AG09309 (cell line): ENCODE measurements around the gene MEAK7.

Source experiments
- DNase-seq: peaks from one replicate; pipeline ENCODE4 v3.0.0-alpha.2; 2010; ENCODE audit warnings: low read depth
- H3K4me3 ChIP-seq: 2 replicates; pipeline ENCODE4 v1.5.1; 2011; ENCODE audit warnings: mild to moderate bottlenecking, low read depth, low read length, moderate library complexity; ENCODE audit not compliant: control insufficient read depth
- CTCF ChIP-seq: IDR thresholded peaks from 2 replicates; pipeline ENCODE4 v1.5.1; 2011; ENCODE audit warnings: mild to moderate bottlenecking, low read depth, low read length, inconsistent platforms; ENCODE audit not compliant: insufficient read depth, control insufficient read depth; ENCODE audit errors: missing control alignments

The MEAK7 gene

DNA sequence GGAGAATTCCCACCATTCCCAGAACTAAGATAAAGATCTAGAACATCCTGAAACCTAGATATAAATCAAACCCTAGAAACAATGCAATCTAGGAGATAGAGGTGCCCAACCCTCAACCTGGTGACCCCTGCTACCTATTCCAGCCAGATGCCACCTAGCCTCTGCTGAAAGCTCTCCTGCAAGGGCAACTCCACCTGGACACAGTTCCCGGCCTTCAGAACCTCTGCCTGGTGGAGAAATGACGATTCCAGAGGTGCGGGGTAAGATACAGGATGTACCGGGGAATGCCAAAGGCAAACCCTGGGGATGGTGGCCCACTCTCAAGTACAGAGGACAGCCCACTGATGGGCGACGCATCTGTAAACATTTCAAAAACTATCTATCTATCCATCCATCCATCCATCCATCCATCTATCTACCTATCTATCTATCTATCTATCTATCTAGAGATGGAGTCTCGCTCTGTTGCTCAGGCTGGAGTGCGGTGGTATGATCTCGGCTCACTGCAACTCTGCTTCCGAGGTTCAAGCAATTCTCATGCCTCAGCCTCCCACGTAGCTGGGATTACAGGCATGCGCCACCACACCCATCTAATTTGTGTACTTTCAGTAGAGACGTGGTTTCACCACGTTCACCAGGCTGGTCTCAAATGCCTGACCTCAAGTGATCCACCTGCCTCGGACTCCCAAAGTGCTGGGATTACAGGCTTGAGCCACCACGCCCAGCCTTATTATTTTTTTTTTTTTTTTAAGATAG, 19.0 kb downstream of the MEAK7 start:
- no peak overlapping the region for H3K4me3 ChIP-seq
- TF ChIP-seq CTCF: no peak
- no peak for DNase-seq

DNA sequence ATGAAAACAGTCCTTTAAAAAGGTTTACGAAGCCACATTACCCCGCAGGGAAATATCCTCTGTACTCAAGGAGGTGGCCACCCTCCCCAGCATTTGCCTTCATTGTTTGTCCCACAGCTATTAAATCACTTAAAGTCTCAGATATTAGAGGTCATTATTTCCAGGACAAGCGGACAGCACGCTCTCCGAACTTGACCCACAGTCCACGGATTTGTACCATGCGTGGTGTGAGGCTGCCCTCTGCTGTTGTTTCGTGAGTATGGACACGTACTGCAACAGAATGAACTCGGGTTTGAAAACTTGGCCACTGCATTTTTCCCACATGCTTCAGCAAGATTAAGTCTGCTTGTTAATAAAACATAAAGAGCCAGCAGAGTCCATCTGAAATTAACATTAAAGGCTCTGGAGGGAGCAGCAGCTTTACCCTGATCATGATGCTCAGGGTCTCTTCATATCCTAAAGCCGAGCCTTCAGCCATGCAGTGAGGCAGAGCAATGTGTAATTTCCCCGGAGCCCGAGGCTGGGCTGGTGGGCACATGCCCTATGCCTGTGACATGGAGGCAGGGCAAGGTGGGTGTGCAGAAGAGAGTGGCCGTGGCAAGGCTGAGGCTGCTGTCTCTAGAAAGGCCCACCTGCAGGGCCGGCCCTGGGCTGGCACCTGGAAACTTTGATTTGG, 19.7 kb downstream of the MEAK7 start:
- peak; percentile 77 for TF ChIP-seq CTCF
- DNase-seq: no peak

DNA sequence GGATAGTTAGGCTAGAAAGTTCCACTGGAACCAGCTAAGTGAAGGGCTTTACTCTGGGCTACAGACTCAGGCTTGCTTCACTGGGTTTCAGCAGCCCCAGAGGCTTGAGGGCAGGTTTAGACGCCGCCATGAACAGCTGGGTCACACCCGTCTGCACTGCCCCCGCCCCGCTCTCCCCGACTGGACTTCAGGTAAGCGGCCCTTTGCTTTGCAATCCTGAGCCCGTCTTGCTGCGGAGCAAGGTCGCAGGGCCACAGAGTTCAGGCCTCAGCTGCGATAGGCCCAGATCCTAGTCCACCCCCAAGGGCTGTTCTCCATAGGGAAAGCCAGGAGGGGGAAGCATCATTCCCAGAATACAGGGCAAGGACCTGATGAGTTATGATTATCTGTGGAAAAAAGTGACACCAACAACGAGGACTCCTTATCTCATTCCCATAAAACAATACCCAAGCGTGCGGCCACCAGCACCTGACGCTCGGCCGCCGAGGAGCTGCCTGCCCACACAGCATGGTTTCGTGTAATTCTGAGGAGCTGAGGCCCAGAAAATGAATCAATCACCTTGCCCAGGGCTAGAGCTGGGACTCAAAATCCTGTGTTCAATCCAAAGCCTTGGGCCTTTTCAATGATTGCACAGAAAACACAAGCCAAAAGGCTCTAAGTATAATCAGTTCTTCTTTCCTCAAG, 20.4 kb downstream of the MEAK7 start:
- no peak for TF ChIP-seq CTCF
- no peak for DNase-seq
- no peak overlapping the region for H3K4me3 ChIP-seq

More for the DNA sequence above, 19.7 kb downstream of the MEAK7 start:
- no peak overlapping the region for H3K4me3 ChIP-seq

DNA sequence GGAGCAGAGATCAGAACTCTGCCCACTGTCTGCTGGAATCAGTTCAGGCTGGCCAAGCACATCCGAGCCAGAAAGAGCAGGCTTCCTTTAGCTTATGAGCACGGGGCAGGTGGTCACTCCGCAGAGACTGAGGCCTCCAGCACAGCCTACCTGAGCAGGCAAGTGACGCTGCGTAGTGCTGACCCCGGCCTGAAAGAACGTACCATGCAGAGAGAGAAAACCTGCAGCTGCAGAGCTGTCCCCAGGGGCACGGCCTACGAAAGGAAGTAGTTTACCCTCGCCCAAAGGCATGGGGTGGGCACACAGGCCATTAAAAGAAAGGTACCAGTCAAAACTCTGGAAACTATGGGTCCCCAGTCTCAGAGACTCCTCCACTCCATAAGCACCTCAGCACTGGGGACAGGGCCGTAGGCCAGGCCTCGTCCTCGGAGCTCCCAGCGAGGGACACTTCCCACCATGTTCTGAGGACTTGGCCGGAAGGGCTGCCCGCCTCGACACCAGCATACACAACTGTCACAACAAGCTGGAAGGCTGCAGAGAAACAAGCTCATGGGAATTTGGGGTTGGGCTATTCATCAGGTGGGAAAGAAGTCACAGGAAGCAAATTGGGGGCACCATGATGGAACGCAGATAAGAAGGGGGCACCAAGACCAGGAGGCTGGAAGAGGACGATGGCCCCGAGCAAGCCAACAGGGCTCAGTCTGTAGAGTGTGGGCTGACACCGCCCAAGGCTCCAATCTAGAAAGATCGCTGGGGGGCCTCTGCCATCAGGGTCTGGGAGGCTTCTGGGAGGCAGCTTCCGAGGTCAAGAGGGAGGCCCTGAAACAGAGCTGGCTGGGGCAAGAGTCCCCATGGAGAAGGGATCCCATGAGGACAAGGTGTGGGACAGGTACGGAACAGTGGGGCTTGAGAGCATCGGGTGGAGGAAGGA, 21.2 kb downstream of the MEAK7 start:
- no peak overlapping the region for H3K4me3 ChIP-seq
- no peak for TF ChIP-seq CTCF
- no peak for DNase-seq

DNA sequence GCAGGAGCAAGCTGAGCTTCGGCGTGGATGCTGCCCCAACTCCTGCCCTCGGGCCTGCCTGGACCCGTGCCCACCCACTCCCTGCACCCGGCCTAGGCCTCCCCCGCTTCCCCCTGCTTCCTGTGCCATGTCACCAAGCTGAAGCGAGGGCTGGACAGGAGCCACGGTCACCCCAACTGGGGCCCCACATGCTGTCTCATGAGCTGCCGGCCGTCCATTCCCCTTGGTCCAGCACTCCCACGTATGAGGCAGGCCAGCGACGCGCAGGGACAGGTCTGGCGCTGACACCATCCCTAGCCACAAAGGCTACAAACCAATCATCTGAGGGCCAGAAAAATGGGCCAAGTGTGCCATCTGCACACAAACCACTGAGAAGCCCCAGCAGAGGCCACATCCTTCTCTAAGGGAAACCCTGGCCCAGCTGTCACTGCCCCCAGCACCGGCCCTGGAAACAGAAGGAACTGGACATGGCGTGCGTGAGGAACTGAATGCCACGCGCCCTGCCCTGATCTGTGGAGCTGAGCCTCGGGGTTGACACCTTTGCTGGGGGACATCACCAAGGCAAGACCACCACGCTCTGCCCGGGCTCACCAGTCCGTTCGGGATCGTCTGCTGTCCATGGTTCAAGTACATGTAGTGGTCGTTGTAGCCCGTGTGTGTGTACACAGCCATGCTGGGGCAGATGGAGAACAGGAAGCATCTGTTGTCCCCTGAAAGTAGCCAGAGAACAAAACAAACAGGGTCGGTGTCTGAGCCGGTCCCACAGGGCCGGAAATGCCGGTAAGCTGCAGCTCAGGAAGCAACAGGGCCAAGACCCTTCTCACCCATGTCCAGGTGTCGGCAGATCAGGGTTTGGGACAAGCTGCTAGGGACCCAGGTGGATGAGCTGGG, 22.2 kb downstream of the MEAK7 start:
- DNase-seq: no peak
- no peak for TF ChIP-seq CTCF
- H3K4me3 ChIP-seq: no peak overlapping the region
